HCT116 (cell line): ENCODE data around the gene NSMCE1. TPM values are rescaled to one million over a fixed set of nuclear protein-coding genes. Genes with fewer than 3 reads are reported as not detected.

Source experiments
- ATAC-seq: fragments of 200-7000 bp; cut with Tn5 transposase; 2 replicates; pipeline ENCODE4 v1.9.1; 2020; ENCODE audit warnings: mild to moderate bottlenecking, moderate library complexity
- BruUV-seq: library from RNA; stranded (reverse); fragments of 400-500 nt; replicated peaks from 2 replicates; lab custom pipeline; 2021; lab: Mats Ljungman, UMichigan
- CTCF ChIA-PET: fragments of 300-600 bp; sonication (Branson Sonifier 250); formaldehyde crosslinking; loops from one replicate; lab custom pipeline; 2021; ENCODE audit warnings: antibody characterized with exemption; lab: Charles Lee
- POLR2A ChIA-PET: fragments of 300-600, 350-600 bp; sonication (Branson Sonifier 250); formaldehyde crosslinking; loops from one replicate; lab custom pipeline; 2021; ENCODE audit warnings: antibody characterized with exemption; lab: Charles Lee
- RAD21 ChIA-PET, 2 experiments: fragments of 300-600 bp; sonication (Branson Sonifier 250); formaldehyde crosslinking; loops; one replicate each; lab custom pipeline; 2023; ENCODE audit warnings: low total read pairs in 2 of 2; ENCODE audit not compliant: uncharacterized antibody in 2 of 2, unreplicated experiment in 2 of 2, low non-redundant PET in 1 of 2; lab: Charles Lee
- DNase-seq: peaks from one replicate; pipeline ENCODE4 v3.0.0-alpha.2; 2010; ENCODE audit warnings: low read depth, low spot score
- H2AFZ ChIP-seq: fragments of 200-600 bp; shearing (Covaris generic), sonication (generic); 2 replicates; pipeline ENCODE4 v1.6.1; 2017; ENCODE audit warnings: low read depth, mixed run types, mixed read lengths, antibody characterized with exemption, low read length; ENCODE audit not compliant: poor library complexity, severe bottlenecking
- H3K27ac ChIP-seq: 2 replicates; pipeline ENCODE4 v1.5.1; 2012; ENCODE audit warnings: low read depth, low read length
- H3K27me3 ChIP-seq: fragments of 200-600 bp; sonication (generic); 2 replicates; pipeline ENCODE4 v1.6.1; 2016; ENCODE audit warnings: mixed run types, low read length, mixed read lengths; ENCODE audit not compliant: insufficient read depth
- H3K36me3 ChIP-seq, 2 experiments: fragments of 200-500 bp in 1 of 2; fragments of 200-600 bp in 1 of 2; sonication (Bioruptor generic) in 1 of 2; sonication (generic) in 1 of 2; 2 replicates each; pipeline versions ENCODE4 v1.5.1 to v1.6.1; 2014 to 2016; ENCODE audit warnings: low read length in 2 of 2, inconsistent platforms in 1 of 2, mixed read lengths in 1 of 2, mixed run types in 1 of 2; ENCODE audit not compliant: insufficient read depth in 2 of 2, control insufficient read depth in 1 of 2
- H3K4me1 ChIP-seq, 2 experiments: fragments of 200-600 bp in 1 of 2; sonication (generic) in 1 of 2; 2 replicates each; pipeline versions ENCODE4 v1.5.1 to v1.6.1; 2012 to 2017; ENCODE audit warnings: low read length in 2 of 2, inconsistent platforms in 1 of 2, mild to moderate bottlenecking in 1 of 2, mixed read lengths in 1 of 2, mixed run types in 1 of 2, moderate library complexity in 1 of 2; ENCODE audit not compliant: insufficient read depth in 2 of 2, control insufficient read depth in 1 of 2
- H3K4me2 ChIP-seq: fragments of 200-600 bp; sonication (generic); 2 replicates; pipeline ENCODE4 v1.6.1; 2017; ENCODE audit warnings: mixed run types, low read length, mixed read lengths
- H3K4me3 ChIP-seq, 2 experiments: fragments of 200-600 bp in 1 of 2; sonication (generic) in 1 of 2; replicated peaks in 1 of 2; 2 replicates each; pipeline ENCODE4 v1.5.1; 2011 to 2016; ENCODE audit warnings: low read length in 2 of 2, control low read depth in 1 of 2, low read depth in 1 of 2, mild to moderate bottlenecking in 1 of 2, mixed read lengths in 1 of 2, mixed run types in 1 of 2
- H3K79me2 ChIP-seq: fragments of 200-600 bp; sonication (generic); 2 replicates; pipeline ENCODE4 v1.6.1; 2017; ENCODE audit warnings: mild to moderate bottlenecking, mixed run types, low read length, moderate library complexity, mixed read lengths; ENCODE audit not compliant: insufficient read depth
- H3K9ac ChIP-seq: fragments of 200-600 bp; sonication (generic); 2 replicates; pipeline ENCODE4 v1.6.1; 2016; ENCODE audit warnings: low read length, mixed read lengths
- H3K9me2 ChIP-seq: fragments of 200-600 bp; sonication (generic), shearing (Covaris generic); 2 replicates; pipeline ENCODE4 v1.6.1; 2017; ENCODE audit warnings: mixed run types, mild to moderate bottlenecking, moderate library complexity; ENCODE audit not compliant: insufficient read depth
- H3K9me3 ChIP-seq, 2 experiments: fragments of 200-500 bp in 1 of 2; fragments of 200-600 bp in 1 of 2; sonication (Bioruptor generic) in 1 of 2; sonication (generic) in 1 of 2; 2 replicates each; pipeline ENCODE4 v1.6.1; 2014 to 2017; ENCODE audit warnings: low read length in 2 of 2, mixed read lengths in 2 of 2, inconsistent platforms in 1 of 2, low read depth in 1 of 2, mild to moderate bottlenecking in 1 of 2, mixed run types in 1 of 2, moderate library complexity in 1 of 2; ENCODE audit not compliant: control insufficient read depth in 1 of 2, insufficient read depth in 1 of 2
- H4K20me1 ChIP-seq: fragments of 200-600 bp; sonication (generic), shearing (Covaris generic); 2 replicates; pipeline ENCODE4 v1.6.1; 2017; ENCODE audit warnings: mixed run types, mild to moderate bottlenecking, moderate library complexity; ENCODE audit not compliant: insufficient read depth
- CBX3 ChIP-seq: IDR thresholded peaks from 2 replicates; pipeline ENCODE4 v1.6.1; 2012; ENCODE audit warnings: low read depth
- CEBPB ChIP-seq: IDR thresholded peaks from 2 replicates; pipeline ENCODE4 v1.6.1; 2012; ENCODE audit warnings: low read depth
- CTCF ChIP-seq, 3 experiments: fragments of 200-600 bp in 1 of 3; sonication (generic) in 1 of 3; IDR thresholded peaks in 2 of 3; conservative IDR thresholded peaks in 1 of 3; 2 replicates each; pipeline ENCODE4 v1.5.1; 2012 to 2017; ENCODE audit warnings: low read depth in 2 of 3, low read length in 2 of 3, antibody characterized with exemption in 1 of 3, borderline replicate concordance in 1 of 3, control low read depth in 1 of 3, mild to moderate bottlenecking in 1 of 3, mixed read lengths in 1 of 3, mixed run types in 1 of 3, moderate library complexity in 1 of 3; ENCODE audit not compliant: insufficient read depth in 1 of 3
- EZH2 ChIP-seq: fragments of 200-600 bp; sonication (generic); IDR thresholded peaks from 2 replicates; pipeline ENCODE4 v1.6.1; 2017; ENCODE audit warnings: antibody characterized with exemption, mixed run types
- FOSL1 ChIP-seq: IDR thresholded peaks from 2 replicates; pipeline ENCODE4 v1.6.1; 2012; ENCODE audit warnings: low read depth
- JUND ChIP-seq: IDR thresholded peaks from 2 replicates; pipeline ENCODE4 v1.6.1; 2012
- MAX ChIP-seq: IDR thresholded peaks from 2 replicates; pipeline ENCODE4 v1.6.1; 2012
- POLR2AphosphoS5 ChIP-seq: IDR thresholded peaks from 2 replicates; pipeline ENCODE4 v1.6.1; 2011; ENCODE audit warnings: mild to moderate bottlenecking, low read depth, low read length, moderate library complexity
- SIN3A ChIP-seq: IDR thresholded peaks from 2 replicates; pipeline ENCODE4 v1.6.1; 2012; ENCODE audit warnings: low read depth
- SP1 ChIP-seq: IDR thresholded peaks from 2 replicates; pipeline ENCODE4 v1.6.1; 2012; ENCODE audit warnings: low read depth
- YY1 ChIP-seq: IDR thresholded peaks from 2 replicates; pipeline ENCODE4 v1.6.1; 2011; ENCODE audit warnings: low read length, low read depth, moderate library complexity, mild to moderate bottlenecking; ENCODE audit not compliant: insufficient replicate concordance; ENCODE audit errors: extremely low read depth
- ZBTB33 ChIP-seq: IDR thresholded peaks from 2 replicates; pipeline ENCODE4 v1.6.1; 2011; ENCODE audit warnings: mild to moderate bottlenecking, low read length, moderate library complexity; ENCODE audit not compliant: insufficient replicate concordance; ENCODE audit errors: extremely low read depth
- ZFX ChIP-seq: fragments of 450-650 bp; IDR thresholded peaks from 2 replicates; pipeline ENCODE4 v1.6.1; 2017
- ZNF274 ChIP-seq: fragments of 200-500 bp; sonication (Bioruptor generic); IDR thresholded peaks from 2 replicates; pipeline ENCODE4 v1.6.1; 2014; ENCODE audit warnings: mild to moderate bottlenecking, low read depth, low read length, inconsistent platforms
- intact Hi-C: fragments of 100-400 bp; cut with micrococcal nuclease; formaldehyde crosslinking; loops from 2 replicates; pipeline ENCODE4 v1.10.0; 2022
- total RNA-seq: library from RNA; stranded (reverse); gene quantifications from one replicate; pipeline ENCODE4 v1.2.1, GENCODE V29; 2021; ENCODE audit not compliant: unreplicated experiment

Gene NSMCE1
- total RNA-seq, 1 experiment from 2014 or later: 85.6 TPM

- TF ChIP-seq FOSL1 (no peak), EZH2 (no peak), ZBTB33 (no peak), MAX (no peak), SIN3A (no peak)
- TF ChIP-seq, all 23 proteins: peak for 0
These were observed 48.0 kb downstream of the NSMCE1 start (continued) for GRCh38 chr16:27220527-27220926.

- RAD21 ChIA-PET: no interaction called here
These were observed 48.5 kb downstream of the NSMCE1 start for GRCh38 chr16:27220120-27220519.

More at GRCh38 chr16:27220120-27220519, 48.5 kb downstream of the NSMCE1 start:
- Histone ChIP-seq H3K9ac (no peak overlapping the region), H3K27ac (no peak overlapping the region), H3K9me2 (no peaks in the 10 kb centered on the region), H3K36me3 (no peaks in the 10 kb centered on the region; a peak in 1 of 4 replicates), H3K79me2 (no peaks in the 10 kb centered on the region), H3K9me3 (no peaks in the 10 kb centered on the region), H3K4me1 (peaks cover 8 to 14% of the 10 kb centered on the region in 2 experiments; a peak in 3 of 4 replicates), H3K4me2 (no peak overlapping the region), H2AFZ (no peak overlapping the region), H3K27me3 (no peaks in the 10 kb centered on the region), H4K20me1 (no peaks in the 10 kb centered on the region), H3K4me3 (no peak overlapping the region)
- intact Hi-C loops: no loop called here
- CTCF ChIA-PET: no interaction called here
- no TSS peak for BruUV-seq
- POLR2A ChIA-PET: no interaction called here
- ATAC-seq (no peak), DNase-seq (no peak)
- TF ChIP-seq SIN3A: no peak
- TF ChIP-seq YY1: no peak
- no peak for TF ChIP-seq CBX3
- TF ChIP-seq CEBPB: no peak
- no peak for TF ChIP-seq MAX
- no peak for TF ChIP-seq ZFX
- TF ChIP-seq CTCF (IDR thresholded peaks at IDR 0.05 in 2 of 3, conservative IDR thresholded peaks at IDR 0.05 in 1 of 3; ENCODE audit: borderline replicate concordance in 1 of 3, insufficient read depth in 1 of 3, low read depth in 2 of 3, low read length in 2 of 3): no peak
- TF ChIP-seq ZBTB33: no peak
- TF ChIP-seq FOSL1: no peak
- no peak for TF ChIP-seq SP1
- no peak for TF ChIP-seq ZNF274
- TF ChIP-seq EZH2: no peak
- TF ChIP-seq POLR2AphosphoS5: no peak
- no peak for TF ChIP-seq JUND
